ENCODE measurements around the gene COPRS. TPM values are rescaled to one million over a fixed set of nuclear protein-coding genes. Genes with fewer than 3 reads are reported as not detected.

The COPRS gene
- polyA plus RNA-seq, 1 donor (not counting 4 experiments of a cell fraction or from before 2014, with no cell fraction given) = 30.3 TPM

GRCh38 chr17:31845291-31845690, 13.8 kb downstream of the COPRS start:
- Histone ChIP-seq H3K9me3 (ENCODE audit: control insufficient read depth, low read depth, low read length) (no peaks in the 10 kb centered on the region), H3K4me2 (ENCODE audit: control insufficient read depth, extremely low read depth, insufficient read depth, low read depth, low read length) (no peak overlapping the region), H2AFZ (ENCODE audit: control insufficient read depth, low read length) (no peak overlapping the region), H3K36me3 (ENCODE audit: control insufficient read depth in 2 of 2, extremely low read depth in 1 of 2, insufficient read depth in 2 of 2, low read length in 2 of 2) (no peaks in the 10 kb centered on the region), H4K20me1 (ENCODE audit: control insufficient read depth, extremely low read depth, insufficient read depth, low read length) (no peaks in the 10 kb centered on the region), H3K27me3 (ENCODE audit: control insufficient read depth, extremely low read depth, insufficient read depth, low read length) (no peaks in the 10 kb centered on the region), H3K9me1 (ENCODE audit: control insufficient read depth, extremely low read depth, insufficient read depth, low read length) (no peaks in the 10 kb centered on the region), H3K4me3 (ENCODE audit: control insufficient read depth in 2 of 3, extremely low read depth in 1 of 3, insufficient read depth in 2 of 3, low read depth in 1 of 3, low read length in 3 of 3) (no peak overlapping the region), H3K9ac (ENCODE audit: control insufficient read depth, extremely low read depth, insufficient read depth, low read length) (no peak overlapping the region), H3K79me2 (ENCODE audit: control insufficient read depth, insufficient read depth, low read length) (no peaks in the 10 kb centered on the region), H3K27ac (ENCODE audit: control insufficient read depth, insufficient read depth, low read length) (no peak overlapping the region), H3K4me1 (ENCODE audit: control insufficient read depth, extremely low read depth, insufficient read depth, low read length) (peaks cover 9% of the 10 kb centered on the region)
- FAIRE-seq (no peak), DNase-seq (ENCODE audit: low read depth, low spot score) (no peak)
- dilution Hi-C loops (cut with MboI; ENCODE audit: extremely low pct_ligation_motif_present, low sequenced_read_pairs) = no loop called here
- TF ChIP-seq EZH2 (IDR thresholded peaks at IDR 0.05; ENCODE audit: low read length) = no peak
- no peak for TF ChIP-seq CTCF (optimal IDR thresholded peaks at IDR 0.05 in 1 of 3, IDR thresholded peaks at IDR 0.05 in 1 of 3, conservative IDR thresholded peaks at IDR 0.05 in 1 of 3; ENCODE audit: extremely low read depth in 1 of 3, insufficient read depth in 2 of 3, low read length in 3 of 3)

- no peak overlapping the region for H3K4me3 ChIP-seq (ENCODE audit: control insufficient read depth in 2 of 3, extremely low read depth in 1 of 3, insufficient read depth in 2 of 3, low read depth in 1 of 3, low read length in 3 of 3)
- TF ChIP-seq CTCF (optimal IDR thresholded peaks at IDR 0.05 in 1 of 3, IDR thresholded peaks at IDR 0.05 in 1 of 3, conservative IDR thresholded peaks at IDR 0.05 in 1 of 3; ENCODE audit: extremely low read depth in 1 of 3, insufficient read depth in 2 of 3, low read length in 3 of 3) (no peak), EZH2 (IDR thresholded peaks at IDR 0.05; ENCODE audit: low read length) (no peak)
- no peaks in the 10 kb centered on the region for H3K9me1 ChIP-seq (ENCODE audit: control insufficient read depth, extremely low read depth, insufficient read depth, low read length)
- FAIRE-seq (no peak), DNase-seq (ENCODE audit: low read depth, low spot score) (no peak)
- H2AFZ ChIP-seq (ENCODE audit: control insufficient read depth, low read length) = peak overlapping the region; percentile 4
- no peak overlapping the region for H3K27ac ChIP-seq (ENCODE audit: control insufficient read depth, insufficient read depth, low read length)
- no peaks in the 10 kb centered on the region for H4K20me1 ChIP-seq (ENCODE audit: control insufficient read depth, extremely low read depth, insufficient read depth, low read length)
- no peaks in the 10 kb centered on the region for H3K36me3 ChIP-seq (ENCODE audit: control insufficient read depth in 2 of 2, extremely low read depth in 1 of 2, insufficient read depth in 2 of 2, low read length in 2 of 2)
- dilution Hi-C loops (cut with MboI; ENCODE audit: extremely low pct_ligation_motif_present, low sequenced_read_pairs) = no loop called here
- H3K4me2 ChIP-seq (ENCODE audit: control insufficient read depth, extremely low read depth, insufficient read depth, low read depth, low read length) = peak overlapping the region; percentile 90
- H3K9me3 ChIP-seq (ENCODE audit: control insufficient read depth, low read depth, low read length) = no peaks in the 10 kb centered on the region
- H3K79me2 ChIP-seq (ENCODE audit: control insufficient read depth, insufficient read depth, low read length) = no peaks in the 10 kb centered on the region
- H3K27me3 ChIP-seq (ENCODE audit: control insufficient read depth, extremely low read depth, insufficient read depth, low read length) = no peaks in the 10 kb centered on the region
- H3K4me1 ChIP-seq (ENCODE audit: control insufficient read depth, extremely low read depth, insufficient read depth, low read length) = peaks cover 9% of the 10 kb centered on the region
- no peak overlapping the region for H3K9ac ChIP-seq (ENCODE audit: control insufficient read depth, extremely low read depth, insufficient read depth, low read length)
Measured at GRCh38 chr17:31843070-31843745, 15.8 kb downstream of the COPRS start.

Data from keratinocyte (primary cell).